GM23338 (cell line): ENCODE results near the gene TMPRSS5. TPM values are rescaled to one million over a fixed set of nuclear protein-coding genes. Genes with fewer than 3 reads are reported as not detected.

Source experiments
- ATAC-seq: fragments of 200-7000 bp; cut with Tn5 transposase; 3 replicates; pipeline ENCODE4 v1.9.1; 2020
- DNase-seq: peaks from one replicate; pipeline ENCODE4 v3.0.0-alpha.2; 2015; ENCODE audit warnings: low spot score
- H2AFZ ChIP-seq: fragments of 200-600 bp; sonication (generic); 2 replicates; pipeline ENCODE4 v1.8.0; 2016; ENCODE audit warnings: antibody characterized with exemption, mild to moderate bottlenecking, moderate library complexity
- H3F3A ChIP-seq: fragments of 200-600 bp; sonication (generic); replicated peaks from 2 replicates; pipeline ENCODE4 v1.8.0; 2017; ENCODE audit warnings: antibody characterized with exemption, mixed run types, low read depth
- H3K27ac ChIP-seq: fragments of 200-600 bp; sonication (generic); 2 replicates; pipeline ENCODE4 v1.6.1; 2016; ENCODE audit warnings: low read depth
- H3K27me3 ChIP-seq: fragments of 200-600 bp; sonication (generic); 2 replicates; pipeline ENCODE4 v1.8.0; 2016; ENCODE audit warnings: mild to moderate bottlenecking, mixed run types, moderate library complexity; ENCODE audit not compliant: insufficient read depth
- H3K36me3 ChIP-seq: fragments of 200-600 bp; sonication (generic); 2 replicates; pipeline ENCODE4 v1.8.0; 2016; ENCODE audit warnings: mild to moderate bottlenecking; ENCODE audit not compliant: insufficient read depth
- H3K4me1 ChIP-seq: fragments of 200-600 bp; sonication (generic); 2 replicates; pipeline ENCODE4 v1.8.0; 2016; ENCODE audit warnings: mild to moderate bottlenecking, moderate library complexity; ENCODE audit not compliant: insufficient read depth
- H3K4me2 ChIP-seq: fragments of 200-600 bp; sonication (generic); 2 replicates; pipeline ENCODE4 v1.7.1; 2017; ENCODE audit warnings: mixed run types
- H3K4me3 ChIP-seq: fragments of 200-600 bp; sonication (generic); 2 replicates; pipeline ENCODE4 v1.6.1; 2016; ENCODE audit warnings: mixed run types
- H3K79me2 ChIP-seq: fragments of 200-600 bp; sonication (generic); replicated peaks from 2 replicates; pipeline ENCODE4 v1.8.0; 2017; ENCODE audit warnings: mild to moderate bottlenecking; ENCODE audit not compliant: insufficient read depth
- H3K9me2 ChIP-seq: fragments of 200-600 bp; sonication (generic); 2 replicates; pipeline ENCODE4 v1.8.0; 2017; ENCODE audit not compliant: insufficient read depth
- H4K20me1 ChIP-seq: fragments of 200-600 bp; sonication (generic); replicated peaks from 2 replicates; pipeline ENCODE4 v1.8.0; 2017; ENCODE audit warnings: mild to moderate bottlenecking; ENCODE audit not compliant: insufficient read depth
- H3K27ac Mint-ChIP-seq: 2 replicates; pipeline ENCODE4 v1.8.0; 2020; ENCODE audit warnings: inconsistent platforms, mild to moderate bottlenecking, moderate library complexity, mixed read lengths
- H3K27me3 Mint-ChIP-seq: 3 replicates; pipeline ENCODE4 v1.8.0; 2022; ENCODE audit warnings: low read depth, mild to moderate bottlenecking, moderate library complexity, mixed read lengths, inconsistent platforms; ENCODE audit not compliant: insufficient read depth, poor library complexity
- H3K36me3 Mint-ChIP-seq: 3 replicates; pipeline ENCODE4 v1.8.0; 2021; ENCODE audit warnings: low read depth, mild to moderate bottlenecking, inconsistent platforms, moderate library complexity, mixed read lengths
- H3K4me1 Mint-ChIP-seq: 3 replicates; pipeline ENCODE4 v1.8.0; 2020; ENCODE audit warnings: mild to moderate bottlenecking, inconsistent platforms, mixed read lengths
- H3K4me3 Mint-ChIP-seq: 3 replicates; pipeline ENCODE4 v1.8.0; 2021; ENCODE audit warnings: moderate library complexity, mild to moderate bottlenecking, inconsistent platforms, mixed read lengths
- H3K9me3 Mint-ChIP-seq: 3 replicates; pipeline ENCODE4 v1.8.0; 2020; ENCODE audit warnings: moderate library complexity, mild to moderate bottlenecking, inconsistent platforms, mixed read lengths
- CREB1 ChIP-seq: fragments of 250-450 bp; sonication (Bioruptor Pico); IDR thresholded peaks from 2 replicates; pipeline ENCODE4 v1.5.0; 2020; ENCODE audit warnings: low read depth, mild to moderate bottlenecking, moderate library complexity
- CTCF ChIP-seq, 2 experiments: fragments of 200-600 bp in 1 of 2; sonication (generic) in 1 of 2; conservative IDR thresholded peaks; 2 replicates each; pipeline versions ENCODE4 v1.5.1 to v1.6.1; 2016 to 2017; ENCODE audit warnings: antibody characterized with exemption in 2 of 2, low read depth in 2 of 2, mild to moderate bottlenecking in 2 of 2, moderate library complexity in 1 of 2
- ETS1 ChIP-seq: IDR thresholded peaks from 2 replicates; pipeline ENCODE4 v1.6.1; 2016; ENCODE audit warnings: antibody characterized with exemption
- EZH2 ChIP-seq: fragments of 200-600 bp; sonication (generic); IDR thresholded peaks from one replicate; pipeline ENCODE4 v1.8.0; 2017; ENCODE audit warnings: antibody characterized with exemption, mild to moderate bottlenecking, low read depth; ENCODE audit not compliant: unreplicated experiment
- EZH2phosphoT487 ChIP-seq: fragments of 200-600 bp; sonication (generic); IDR thresholded peaks from one replicate; pipeline ENCODE4 v1.8.1; 2018; ENCODE audit warnings: antibody characterized with exemption; ENCODE audit not compliant: unreplicated experiment
- JUNB ChIP-seq: IDR thresholded peaks from one replicate; pipeline ENCODE4 v1.6.1; 2016; ENCODE audit warnings: antibody characterized with exemption; ENCODE audit not compliant: unreplicated experiment
- NANOG ChIP-seq: IDR thresholded peaks from 2 replicates; pipeline ENCODE4 v1.6.1; 2016; ENCODE audit warnings: antibody characterized with exemption, borderline replicate concordance
- POLR2AphosphoS5 ChIP-seq: IDR thresholded peaks from 2 replicates; pipeline ENCODE4 v1.6.1; 2016; ENCODE audit warnings: antibody characterized with exemption, low read depth
- REST ChIP-seq: IDR thresholded peaks from one replicate; pipeline ENCODE4 v1.6.1; 2018; ENCODE audit warnings: antibody characterized with exemption; ENCODE audit not compliant: unreplicated experiment
- STAT1 ChIP-seq: IDR thresholded peaks from one replicate; pipeline ENCODE4 v1.6.1; 2016; ENCODE audit warnings: antibody characterized with exemption; ENCODE audit not compliant: unreplicated experiment
- ZNF114 ChIP-seq: fragments of 250-450 bp; sonication (Bioruptor Pico); IDR thresholded peaks from 2 replicates; pipeline ENCODE4 v1.5.0; 2020; ENCODE audit warnings: mild to moderate bottlenecking, moderate library complexity
- ZNF331 ChIP-seq: fragments of 250-450 bp; sonication (Bioruptor Pico); IDR thresholded peaks from 2 replicates; pipeline ENCODE4 v1.5.0; 2020; ENCODE audit warnings: low read depth, mild to moderate bottlenecking, moderate library complexity
- ZNF462 ChIP-seq: fragments of 250-450 bp; sonication (Bioruptor Pico); IDR thresholded peaks from 2 replicates; pipeline ENCODE4 v1.5.0; 2020; ENCODE audit warnings: mild to moderate bottlenecking, moderate library complexity
- polyA plus RNA-seq: library from polyadenylated mRNA; unstranded; fragments of >200 nt; fragmentation: Nextera tagmentation; extraction: Ambion mirVana; gene quantifications from 2 replicates; pipeline ENCODE4 v1.2.1, GENCODE V29; 2016
- total RNA-seq: library from RNA; depleted of rRNA; stranded (reverse); fragments of >200 nt; shearing (Covaris generic); gene quantifications from 2 replicates; pipeline ENCODE4 v1.2.3, GENCODE V29; 2014

Gene TMPRSS5
- total and polyA plus RNA-seq, 2 experiments from 2014 or later, result not detected

GRCh38 chr11:113683481-113684046, 22.5 kb downstream of the TMPRSS5 start:
- Histone ChIP-seq H3K27me3 (no peaks in the 10 kb centered on the region), H3K4me1 (no peaks in the 10 kb centered on the region), H3K36me3 (no peaks in the 10 kb centered on the region), H3F3A (no peaks in the 10 kb centered on the region), H3K4me2 (no peak overlapping the region), H2AFZ (no peak overlapping the region), H3K79me2 (no peaks in the 10 kb centered on the region), H4K20me1 (no peaks in the 10 kb centered on the region), H3K27ac (no peak overlapping the region), H3K9me2 (no peaks in the 10 kb centered on the region; the same call in 1 of the 2 replicates), H3K4me3 (no peak overlapping the region)
- no peak overlapping the region for H3K4me3 Mint-ChIP-seq
- H3K27ac Mint-ChIP-seq, result no peak overlapping the region
- H3K36me3 Mint-ChIP-seq, result no peaks in the 10 kb centered on the region
- TF ChIP-seq ZNF114, result no peak
- TF ChIP-seq POLR2AphosphoS5, result no peak
- TF ChIP-seq JUNB, result no peak
- TF ChIP-seq ETS1, result no peak
- no peak for TF ChIP-seq EZH2phosphoT487
- TF ChIP-seq EZH2, result no peak
- no peak for TF ChIP-seq ZNF462 (CRISPR knock-in tag)
- no peak for TF ChIP-seq CTCF (conservative IDR thresholded peaks at IDR 0.05; ENCODE audit: low read depth in 2 of 2)
- TF ChIP-seq REST, result no peak
- no peak for TF ChIP-seq STAT1
- TF ChIP-seq ZNF331 (CRISPR knock-in tag), result no peak
- TF ChIP-seq CREB1, result no peak
- no peak for TF ChIP-seq NANOG
- H3K4me1 Mint-ChIP-seq, result peaks cover 3% of the 10 kb centered on the region
- ATAC-seq (no peak), DNase-seq (no peak)
- no peaks in the 10 kb centered on the region for H3K9me3 Mint-ChIP-seq
- H3K27me3 Mint-ChIP-seq, result peaks cover 4% of the 10 kb centered on the region
